Hepatocyte (in vitro differentiated cells): ENCODE data around the gene CTBP1. TPM values are rescaled to one million over a fixed set of nuclear protein-coding genes. Genes with fewer than 3 reads are reported as not detected.

Experiments
- DNase-seq: peaks from one replicate; pipeline ENCODE4 v3.0.0-alpha.2; 2016; ENCODE audit warnings: low spot score
- H2AFZ ChIP-seq: fragments of 200-600 bp; sonication (generic); 2 replicates; pipeline ENCODE4 v1.6.0; 2016; ENCODE audit warnings: antibody characterized with exemption, mild to moderate bottlenecking
- H3K27ac ChIP-seq: fragments of 200-600 bp; sonication (generic); 2 replicates; pipeline ENCODE4 v1.5.1; 2016; ENCODE audit warnings: mild to moderate bottlenecking
- H3K27me3 ChIP-seq: fragments of 200-600 bp; sonication (generic); 2 replicates; pipeline ENCODE4 v1.6.1; 2016
- H3K36me3 ChIP-seq: fragments of 200-600 bp; sonication (generic); replicated peaks from 2 replicates; pipeline ENCODE4 v1.5.1; 2016; ENCODE audit warnings: low read depth; ENCODE audit not compliant: insufficient read depth
- H3K4me1 ChIP-seq: fragments of 200-600 bp; sonication (generic); 2 replicates; pipeline ENCODE4 v1.5.1; 2016; ENCODE audit warnings: mild to moderate bottlenecking, moderate library complexity; ENCODE audit not compliant: insufficient read depth
- H3K4me2 ChIP-seq: fragments of 200-600 bp; sonication (generic); 2 replicates; pipeline ENCODE4 v1.6.0; 2016
- H3K4me3 ChIP-seq: fragments of 200-600 bp; sonication (generic); 2 replicates; pipeline ENCODE4 v1.5.1; 2016; ENCODE audit warnings: mild to moderate bottlenecking
- H3K79me2 ChIP-seq: fragments of 200-600 bp; sonication (generic); 2 replicates; pipeline ENCODE4 v1.6.0; 2017; ENCODE audit warnings: mild to moderate bottlenecking
- H3K9me2 ChIP-seq: fragments of 200-600 bp; sonication (generic); replicated peaks from 2 replicates; pipeline ENCODE4 v1.6.0; 2017; ENCODE audit warnings: mild to moderate bottlenecking; ENCODE audit not compliant: insufficient read depth
- H3K9me3 ChIP-seq: fragments of 200-600 bp; sonication (generic); 2 replicates; pipeline ENCODE4 v1.5.1; 2016; ENCODE audit warnings: low read depth, mild to moderate bottlenecking
- H4K20me1 ChIP-seq: fragments of 200-600 bp; sonication (generic); 2 replicates; pipeline ENCODE4 v1.6.0; 2016; ENCODE audit warnings: mild to moderate bottlenecking; ENCODE audit not compliant: insufficient read depth, poor library complexity, severe bottlenecking
- EZH2 ChIP-seq: fragments of 200-600 bp; sonication (generic); IDR thresholded peaks from 2 replicates; pipeline ENCODE4 v1.6.1; 2016; ENCODE audit warnings: antibody characterized with exemption, mild to moderate bottlenecking, borderline replicate concordance
- EZH2phosphoT487 ChIP-seq: fragments of 200-600 bp; sonication (generic); IDR thresholded peaks from one replicate; pipeline ENCODE4 v1.6.1; 2018; ENCODE audit warnings: antibody characterized with exemption, mild to moderate bottlenecking, low read depth, moderate library complexity; ENCODE audit not compliant: unreplicated experiment, severe bottlenecking
- WGBS: methylation state at CpG from one replicate; pipeline ENCODE4 v1.1.6; 2016; ENCODE audit warnings: low lambda C conversion rate; ENCODE audit errors: missing lambda C conversion rate; 5-methylcytosine and 5-hydroxymethylcytosine counted together
- polyA plus RNA-seq: library from polyadenylated mRNA; unstranded; fragments of >200 nt; fragmentation: Nextera tagmentation; extraction: Ambion mirVana; gene quantifications from 2 replicates; pipeline ENCODE4 v1.2.1, GENCODE V29; 2016
- total RNA-seq: library from RNA; depleted of rRNA; stranded (reverse); fragments of >200 nt; gene quantifications from 2 replicates; pipeline ENCODE4 v1.2.3, GENCODE V29; 2014
- TF ChIP-seq, protein P1 (sequence below): fragments of 200-600 bp; sonication (generic); IDR thresholded peaks from 2 replicates; pipeline ENCODE4 v1.5.1; 2016; ENCODE audit warnings: antibody characterized with exemption, mild to moderate bottlenecking; ENCODE audit not compliant: poor library complexity

CTBP1 gene
- total and polyA plus RNA-seq, 2 experiments from 2014 or later, result 169 to 179 TPM

DNA sequence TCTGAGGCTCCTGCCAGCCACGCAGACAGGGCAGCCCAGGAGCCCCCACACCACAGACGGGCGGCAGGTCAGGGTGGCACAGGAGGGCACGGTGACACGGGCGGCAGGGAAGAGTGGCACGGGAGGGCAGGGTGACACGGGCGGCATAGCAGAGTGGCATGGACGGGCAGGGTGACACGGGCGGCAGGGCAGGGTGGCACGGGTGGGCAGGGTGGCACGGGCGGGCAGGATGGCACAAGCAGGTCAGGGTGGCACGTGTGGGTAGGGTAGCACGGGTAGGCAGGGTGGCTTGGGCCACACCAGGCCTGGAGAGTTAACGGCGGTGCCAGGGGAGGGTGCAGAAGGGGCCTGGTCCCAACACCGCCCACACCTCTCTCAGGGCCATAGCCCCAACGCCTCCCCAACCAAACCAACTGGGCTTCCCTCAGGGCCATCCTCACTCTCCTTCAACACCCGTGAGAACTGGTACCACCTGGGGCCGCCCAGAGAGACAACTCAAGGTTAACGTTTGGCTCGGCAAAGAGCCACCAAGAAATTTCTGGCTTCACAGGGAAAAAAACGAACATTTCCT, 3.4 kb downstream of the CTBP1 start:
- Histone ChIP-seq H3K9me2 (no peaks in the 10 kb centered on the region), H2AFZ (no peak overlapping the region), H3K4me1 (peaks cover 34% of the 10 kb centered on the region), H3K27ac (no peak overlapping the region), H4K20me1 (peaks cover 75% of the 10 kb centered on the region), H3K4me2 (peak overlapping the region; percentile 100), H3K9me3 (no peaks in the 10 kb centered on the region), H3K4me3 (no peak overlapping the region), H3K36me3 (no peaks in the 10 kb centered on the region), H3K27me3 (no peaks in the 10 kb centered on the region), H3K79me2 (peaks cover 85% of the 10 kb centered on the region)
- DNase-seq, result peak; percentile 5
- 94% methylated on average over 17 of the region's 26 CpGs for WGBS
- TF ChIP-seq EZH2phosphoT487 (no peak), EZH2 (no peak)
- TF ChIP-seq, protein P1, sequence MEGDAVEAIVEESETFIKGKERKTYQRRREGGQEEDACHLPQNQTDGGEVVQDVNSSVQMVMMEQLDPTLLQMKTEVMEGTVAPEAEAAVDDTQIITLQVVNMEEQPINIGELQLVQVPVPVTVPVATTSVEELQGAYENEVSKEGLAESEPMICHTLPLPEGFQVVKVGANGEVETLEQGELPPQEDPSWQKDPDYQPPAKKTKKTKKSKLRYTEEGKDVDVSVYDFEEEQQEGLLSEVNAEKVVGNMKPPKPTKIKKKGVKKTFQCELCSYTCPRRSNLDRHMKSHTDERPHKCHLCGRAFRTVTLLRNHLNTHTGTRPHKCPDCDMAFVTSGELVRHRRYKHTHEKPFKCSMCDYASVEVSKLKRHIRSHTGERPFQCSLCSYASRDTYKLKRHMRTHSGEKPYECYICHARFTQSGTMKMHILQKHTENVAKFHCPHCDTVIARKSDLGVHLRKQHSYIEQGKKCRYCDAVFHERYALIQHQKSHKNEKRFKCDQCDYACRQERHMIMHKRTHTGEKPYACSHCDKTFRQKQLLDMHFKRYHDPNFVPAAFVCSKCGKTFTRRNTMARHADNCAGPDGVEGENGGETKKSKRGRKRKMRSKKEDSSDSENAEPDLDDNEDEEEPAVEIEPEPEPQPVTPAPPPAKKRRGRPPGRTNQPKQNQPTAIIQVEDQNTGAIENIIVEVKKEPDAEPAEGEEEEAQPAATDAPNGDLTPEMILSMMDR, result no peak

DNA sequence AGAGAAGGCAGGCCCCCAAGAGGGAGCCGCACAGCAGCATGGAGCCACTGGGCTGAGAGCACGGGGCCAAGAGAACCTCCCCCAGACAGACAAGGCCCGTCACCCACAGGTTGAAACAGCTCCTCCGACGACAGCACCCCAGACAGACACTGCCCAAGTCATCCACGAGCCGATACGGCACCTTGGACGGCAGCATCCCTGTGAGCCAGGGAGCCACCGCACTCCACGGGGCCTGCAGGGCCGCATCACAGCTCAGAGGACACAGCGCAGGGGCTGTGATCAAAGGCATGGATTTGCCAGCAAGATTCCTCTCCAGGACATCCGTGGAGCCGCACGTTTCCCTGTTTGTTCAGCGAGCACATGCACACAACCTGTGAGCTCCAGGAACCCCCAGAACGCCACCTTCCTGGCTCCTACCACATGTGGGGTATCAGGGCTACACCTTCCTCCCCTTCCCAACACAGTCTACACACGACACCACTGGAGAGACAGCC, 3.9 kb downstream of the CTBP1 start:
- H2AFZ ChIP-seq, result no peak overlapping the region
- H3K9me2 ChIP-seq, result no peaks in the 10 kb centered on the region
- no peak for DNase-seq
- H3K36me3 ChIP-seq, result no peaks in the 10 kb centered on the region
- peaks cover 81% of the 10 kb centered on the region for H3K79me2 ChIP-seq
- H3K9me3 ChIP-seq, result no peaks in the 10 kb centered on the region
- no peak overlapping the region for H3K4me3 ChIP-seq
- no peak overlapping the region for H3K4me2 ChIP-seq
- no peaks in the 10 kb centered on the region for H3K27me3 ChIP-seq
- H3K27ac ChIP-seq, result no peak overlapping the region
- H3K4me1 ChIP-seq, result peaks cover 31% of the 10 kb centered on the region
- TF ChIP-seq, protein P1, result no peak
- TF ChIP-seq EZH2 (no peak), EZH2phosphoT487 (no peak)
- H4K20me1 ChIP-seq, result peaks cover 76% of the 10 kb centered on the region
- 94% methylated on average over 18 of the region's 19 CpGs for WGBS

DNA sequence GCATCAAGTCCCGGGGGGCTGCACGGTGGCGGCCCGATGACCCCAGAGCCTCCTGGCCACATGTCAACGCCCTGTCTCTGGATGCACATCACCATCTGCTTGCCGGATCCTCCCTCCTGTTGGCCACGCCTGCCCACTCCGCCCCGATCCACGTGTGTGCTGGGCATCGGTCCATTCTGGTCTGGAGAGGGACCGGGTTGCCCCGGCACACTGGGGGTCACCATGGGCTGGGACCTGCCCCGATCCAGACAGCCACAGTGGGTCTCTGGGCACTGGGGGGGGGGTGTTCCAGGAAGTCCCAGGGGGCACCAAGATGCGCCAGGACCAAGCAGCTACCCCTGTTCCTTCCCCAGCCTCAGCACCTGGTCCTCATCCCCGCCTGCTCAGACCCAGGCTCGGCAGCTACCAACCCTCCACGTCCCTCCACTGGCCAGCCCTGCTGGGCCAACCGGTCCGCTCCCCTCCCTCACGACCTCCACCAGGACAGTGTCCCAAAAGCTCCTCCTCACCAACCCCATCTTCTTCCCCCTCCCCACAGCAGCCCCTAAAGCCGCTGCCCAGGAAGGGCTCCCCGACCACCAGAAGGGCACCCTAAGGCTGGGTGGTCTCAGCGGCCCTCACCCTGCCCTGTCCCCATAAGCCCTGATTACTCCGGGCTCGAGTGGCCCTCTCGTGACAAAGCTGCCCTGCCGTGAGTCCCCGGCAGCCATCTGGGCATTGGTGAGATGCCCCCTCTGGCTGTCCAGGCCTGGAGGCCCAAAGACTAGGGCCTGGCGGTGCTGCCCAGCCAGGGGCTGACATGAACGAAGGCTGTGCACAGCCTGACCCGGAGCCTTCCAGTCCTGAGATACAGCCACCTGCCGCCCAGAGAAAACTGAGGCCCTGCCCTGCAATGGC, 4.6 kb downstream of the CTBP1 start:
- Histone ChIP-seq H3K27me3 (no peaks in the 10 kb centered on the region), H3K36me3 (no peaks in the 10 kb centered on the region), H3K27ac (no peak overlapping the region), H3K9me3 (no peaks in the 10 kb centered on the region), H3K79me2 (peaks cover 84% of the 10 kb centered on the region), H3K4me1 (peaks cover 27% of the 10 kb centered on the region), H3K9me2 (no peaks in the 10 kb centered on the region), H4K20me1 (peaks cover 82% of the 10 kb centered on the region), H3K4me2 (no peak overlapping the region), H3K4me3 (no peak overlapping the region), H2AFZ (no peak overlapping the region)
- TF ChIP-seq EZH2 (no peak), EZH2phosphoT487 (no peak)
- TF ChIP-seq, protein P1, result no peak
- 93% methylated on average over 30 of the region's 33 CpGs for WGBS
- DNase-seq, result peak; percentile 4
